Islet of Langerhans (tissue), 1 donor: Measurements from ENCODE around the gene CEACAM16.

Experiments
- FAIRE-seq: peaks from one replicate; lab custom pipeline; 2011; peaks lifted over from hg19 to GRCh38; lab: Jason Lieb, UNC

CEACAM16 gene

DNA sequence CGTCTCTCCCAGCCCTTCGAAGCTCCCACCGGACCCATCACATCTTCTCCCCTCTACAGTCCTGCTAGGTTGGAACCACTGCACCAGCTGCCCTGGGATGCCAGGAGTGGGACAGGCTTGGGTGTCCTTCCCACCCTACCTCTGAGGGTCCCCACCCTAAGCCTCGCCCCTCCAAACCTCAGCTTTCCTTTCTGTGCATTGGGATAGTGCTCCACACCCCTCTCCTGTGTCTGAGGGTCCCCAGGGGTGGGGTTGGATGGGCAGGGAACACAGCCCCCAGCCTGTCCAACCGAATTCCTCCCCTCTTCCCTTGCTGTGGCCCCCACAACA is 47.6 kb downstream of the CEACAM16 start:
- no peak for FAIRE-seq

DNA sequence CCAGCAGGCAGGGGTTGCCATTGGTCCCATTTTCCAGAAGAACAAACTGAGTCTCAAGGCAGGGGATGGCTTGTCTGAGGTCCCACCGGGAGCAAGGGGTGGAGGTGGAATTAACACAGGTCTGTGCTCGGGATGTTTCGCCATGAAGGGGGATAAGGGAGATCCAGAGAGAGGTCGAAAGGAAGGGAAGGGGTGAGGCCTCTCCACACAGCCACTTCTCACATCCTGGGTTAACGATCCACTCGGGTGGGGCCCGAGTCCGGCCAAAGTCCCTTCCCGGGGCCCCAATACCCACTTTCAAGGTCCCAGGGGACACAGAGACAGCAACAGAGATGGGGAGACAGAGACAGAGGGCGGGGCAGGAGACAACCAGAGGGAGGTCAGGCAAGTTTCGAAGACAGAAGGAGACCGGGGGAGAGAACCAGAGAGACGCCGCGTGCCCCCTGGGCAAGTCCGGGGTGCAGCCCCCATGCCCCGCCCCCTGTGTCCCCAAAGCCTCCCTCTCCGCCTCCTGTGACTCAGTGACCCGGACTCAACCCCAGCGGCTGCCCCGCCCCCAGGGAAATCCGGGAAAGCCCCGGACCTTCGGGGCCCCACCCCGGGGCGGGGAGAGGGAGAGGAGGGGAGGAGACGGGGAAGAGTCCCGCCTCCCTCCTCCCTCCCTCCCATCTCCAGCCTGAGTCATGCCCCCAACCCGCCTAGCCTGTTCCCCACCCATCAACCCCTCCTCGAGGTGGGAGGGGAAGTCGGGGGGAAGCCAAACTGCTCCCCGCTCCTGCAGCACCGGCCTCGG is 48.2 kb downstream of the CEACAM16 start:
- FAIRE-seq, result no peak

DNA sequence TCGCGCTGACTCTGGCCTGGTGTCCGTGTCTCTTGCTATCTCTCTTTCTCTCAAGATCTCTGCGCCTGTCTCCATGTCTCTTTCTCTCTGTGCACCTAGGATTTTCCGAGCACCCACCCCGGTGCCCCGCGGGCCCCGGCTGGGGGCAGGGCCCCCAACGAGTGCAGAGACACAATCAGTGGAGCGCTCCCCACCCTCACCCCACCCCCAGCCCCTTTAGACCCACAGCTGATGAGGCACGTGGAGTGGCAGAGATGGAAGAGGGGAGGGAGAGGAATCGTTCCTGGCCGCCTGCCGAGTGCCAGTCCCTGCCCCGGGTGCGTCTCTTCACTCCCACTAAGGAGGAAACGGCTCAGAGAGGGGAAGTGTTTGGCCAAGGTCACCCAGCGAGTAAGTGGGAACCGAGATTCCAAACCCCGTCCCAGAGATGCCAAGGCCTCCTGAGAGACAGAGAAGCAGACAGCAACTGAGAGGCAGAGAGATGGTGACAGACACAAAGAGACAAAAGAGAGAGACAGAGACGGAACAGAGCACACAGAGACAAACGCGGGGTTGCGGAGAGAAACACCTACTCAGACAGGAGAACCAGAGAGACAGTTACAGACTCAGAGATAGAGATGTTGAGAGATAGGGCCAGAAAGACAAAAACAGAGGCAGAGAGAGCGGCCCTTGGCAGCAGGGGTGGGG is 48.9 kb downstream of the CEACAM16 start:
- no peak for FAIRE-seq

DNA sequence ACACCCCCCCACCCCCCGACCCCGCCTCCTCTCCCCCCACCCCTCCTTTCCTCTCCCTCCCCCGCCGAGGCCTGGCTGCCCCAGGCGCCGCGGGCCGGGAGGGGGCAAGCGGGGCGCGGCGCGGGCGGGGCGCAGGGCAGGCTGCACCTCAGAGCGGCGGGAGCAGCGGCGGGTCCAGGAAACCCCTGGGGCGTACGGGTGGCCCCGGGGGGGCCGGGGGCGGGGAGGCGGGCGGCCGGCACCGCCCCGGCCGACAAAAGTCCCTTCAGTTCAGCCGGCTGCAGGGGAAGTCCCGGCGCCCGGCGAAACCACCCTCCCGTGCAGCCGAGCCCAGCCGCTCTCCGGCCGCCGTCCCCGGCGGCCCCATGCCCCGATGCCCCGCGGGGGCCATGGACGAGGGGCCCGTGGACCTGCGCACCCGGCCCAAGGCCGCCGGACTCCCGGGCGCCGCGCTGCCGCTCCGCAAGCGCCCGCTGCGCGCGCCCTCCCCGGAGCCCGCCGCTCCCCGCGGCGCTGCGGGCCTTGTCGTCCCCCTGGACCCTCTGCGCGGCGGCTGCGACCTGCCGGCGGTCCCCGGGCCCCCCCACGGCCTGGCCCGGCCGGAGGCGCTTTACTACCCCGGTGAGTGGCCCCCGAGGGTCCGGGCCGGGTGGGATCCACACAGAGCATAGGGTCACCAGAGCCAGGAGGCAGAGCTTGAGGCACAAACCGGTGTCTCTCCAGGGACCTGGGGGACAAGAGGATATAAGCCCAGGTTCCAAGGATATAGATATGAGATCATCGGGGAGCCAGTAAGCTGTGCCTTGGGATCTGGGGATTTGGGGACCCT is 49.7 kb downstream of the CEACAM16 start, which contains the start of gene BCL3:
TSS of gene BCL3 (plus strand) at position 283 of the 829 bp plus-strand sequence. CDS start at position 366, 83 bp downstream.
- no peak for FAIRE-seq

DNA sequence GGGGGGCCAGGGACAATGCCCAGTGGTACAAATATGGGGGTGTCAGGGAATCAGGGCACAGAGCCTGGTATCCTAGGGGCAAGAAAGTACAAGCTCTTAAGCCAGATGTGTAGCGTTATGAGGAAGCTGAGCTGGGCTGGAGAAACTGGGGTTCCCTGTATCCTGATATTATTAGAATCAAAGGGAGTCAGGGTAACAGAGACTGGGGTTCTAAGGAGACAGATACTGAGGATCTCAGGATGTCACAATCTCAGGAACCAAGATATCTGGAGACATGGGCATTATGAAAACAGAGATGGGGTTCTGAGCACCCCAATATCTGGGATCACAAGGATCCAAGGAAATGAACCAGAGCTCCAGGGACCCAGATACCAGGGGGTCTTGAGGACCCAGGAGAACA is 50.3 kb downstream of the CEACAM16 start:
- no peak for FAIRE-seq

DNA sequence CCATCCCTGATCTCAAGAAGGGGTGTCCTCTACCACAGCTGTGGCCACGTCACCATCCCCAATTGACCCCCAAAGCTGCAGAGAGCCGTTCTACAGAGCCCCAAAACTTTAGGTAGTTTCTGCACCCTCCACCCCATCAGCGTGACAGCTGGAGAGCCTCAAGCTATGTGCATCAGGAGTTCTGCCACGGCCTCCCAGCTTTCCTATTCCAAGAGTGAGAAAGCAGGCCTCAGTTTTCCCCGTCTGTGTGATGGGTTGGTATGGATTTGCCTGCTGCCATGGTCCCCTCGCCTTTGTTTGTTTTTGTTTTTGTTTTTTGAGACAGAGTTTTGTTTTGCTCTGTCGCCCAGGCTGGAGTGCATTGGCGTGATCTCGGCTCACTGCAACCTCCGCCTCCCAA is 51.0 kb downstream of the CEACAM16 start:
- FAIRE-seq, result no peak

DNA sequence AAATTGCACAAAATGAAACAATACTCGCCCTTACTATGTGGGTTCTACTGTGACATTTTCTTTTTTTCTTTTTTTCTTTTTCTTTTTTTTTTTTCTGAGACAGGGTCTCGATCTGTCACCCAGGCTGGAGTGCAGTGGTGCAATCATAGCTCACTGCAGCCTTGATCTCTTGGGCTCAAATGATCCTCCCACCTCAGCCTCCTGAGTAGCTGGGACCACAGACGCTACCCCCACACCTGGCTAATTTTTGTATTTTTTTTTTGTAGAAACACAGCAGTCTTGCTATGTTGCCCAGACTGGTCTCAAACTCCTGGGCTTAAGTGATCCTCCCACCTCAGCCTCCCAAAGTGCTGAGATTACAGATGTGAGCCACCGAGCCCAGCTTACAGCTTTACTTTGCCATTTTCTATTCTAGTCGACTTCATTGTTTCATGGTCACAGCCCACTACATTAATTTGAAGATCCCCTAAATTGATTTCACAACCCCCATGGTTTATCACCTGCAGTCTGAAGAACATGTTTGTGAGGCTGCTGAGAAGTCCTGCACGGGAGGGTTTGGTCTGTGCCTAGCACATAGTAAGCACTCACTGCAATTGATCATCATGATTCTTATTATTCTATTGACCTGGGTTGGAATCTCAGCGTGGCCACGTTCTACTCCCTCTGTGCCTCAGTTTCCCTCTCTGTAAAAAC is 53.3 kb downstream of the CEACAM16 start:
- no peak for FAIRE-seq

DNA sequence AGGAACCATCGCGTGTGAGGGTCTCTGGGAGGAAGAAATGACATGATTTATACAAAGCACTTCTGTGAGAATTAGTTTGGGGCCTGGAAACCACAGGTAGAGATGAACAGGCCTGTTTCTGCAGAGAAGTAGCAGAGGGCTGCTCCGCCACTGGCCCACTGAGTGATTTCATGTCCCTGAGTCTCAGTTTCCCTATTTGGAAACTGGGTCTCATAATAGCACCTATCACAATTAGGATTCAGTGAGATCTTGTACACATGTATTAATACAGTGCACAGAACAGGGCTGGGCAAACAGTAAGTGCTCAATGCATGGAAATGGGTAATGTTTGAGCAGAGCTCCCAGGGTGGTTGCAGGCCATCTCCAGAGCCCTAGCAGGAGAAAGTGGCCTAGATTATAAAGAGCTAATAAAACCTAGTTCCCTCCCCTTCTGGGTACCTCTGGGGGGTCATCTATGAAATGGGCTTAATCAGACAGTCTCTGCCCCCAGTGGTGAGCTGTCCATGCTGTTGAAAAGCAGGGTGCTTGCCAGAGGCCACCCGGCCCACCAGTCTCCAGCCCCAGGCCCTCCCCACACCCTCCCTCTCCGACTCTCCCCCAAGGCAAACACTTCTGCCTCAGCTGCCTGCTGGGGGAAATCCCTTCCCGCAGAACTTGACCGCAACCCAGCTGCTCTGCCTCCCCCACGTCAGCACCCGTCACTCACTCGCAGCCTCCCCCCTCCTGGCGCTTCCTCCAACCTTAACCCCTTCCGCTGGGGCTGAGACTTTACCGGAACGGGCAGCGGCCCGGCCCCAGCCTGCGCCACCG is 54.1 kb downstream of the CEACAM16 start:
- FAIRE-seq, result peak; percentile 33

DNA sequence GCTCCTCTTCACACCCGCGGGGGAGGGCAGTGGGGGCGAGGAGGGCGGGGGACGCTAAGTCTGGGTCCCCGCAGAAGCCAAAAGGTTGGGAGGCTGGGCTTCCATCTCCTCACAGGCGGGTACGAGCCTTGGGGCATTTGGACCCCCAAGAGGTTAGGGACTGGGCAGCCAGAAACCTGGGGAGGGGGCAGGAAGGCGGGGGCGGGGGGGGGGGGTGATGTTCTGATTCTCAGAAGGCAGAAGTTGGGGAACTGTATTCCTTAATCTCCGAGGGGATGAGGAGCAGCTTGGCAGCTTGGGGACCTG is 54.6 kb downstream of the CEACAM16 start:
- no peak for FAIRE-seq

DNA sequence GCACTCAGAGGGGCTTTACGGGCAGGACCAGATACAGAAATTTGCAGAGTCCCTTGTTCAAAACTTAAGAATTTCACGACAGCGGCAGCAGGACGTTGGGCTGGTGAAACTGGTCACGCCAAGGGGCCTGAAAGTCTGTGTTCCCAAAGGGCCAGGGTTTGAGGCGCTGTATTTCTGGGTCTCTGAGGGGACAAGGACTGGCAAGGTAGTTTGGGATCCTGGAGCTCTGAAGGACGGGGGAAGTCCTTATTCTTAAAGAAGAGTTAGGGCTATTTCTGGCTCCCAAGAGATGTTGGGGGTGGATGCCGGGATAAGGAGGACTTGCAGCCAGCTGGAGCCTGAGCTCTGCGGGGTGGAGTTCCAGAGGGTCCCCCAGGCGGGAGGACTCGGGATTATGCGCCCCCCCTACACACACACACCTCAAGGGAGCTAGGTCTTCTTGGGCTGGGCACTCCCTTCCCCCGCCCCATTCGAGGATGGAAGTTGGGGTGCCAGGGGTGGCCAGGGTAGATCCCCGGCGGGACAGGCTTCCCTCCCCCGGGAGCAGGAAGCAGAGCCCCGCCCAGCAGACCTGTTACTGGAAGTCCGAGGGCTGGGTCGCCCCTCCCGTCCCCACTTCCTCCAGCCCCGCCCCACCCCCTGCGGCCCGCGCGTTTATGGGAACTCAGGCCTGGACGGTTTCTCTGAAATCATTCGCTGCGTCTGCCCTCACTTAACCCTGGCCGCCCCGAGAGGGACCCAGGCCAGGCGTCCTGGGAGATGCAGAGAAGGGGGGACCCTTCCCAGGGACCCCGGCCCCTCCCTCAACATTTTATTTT is 55.2 kb downstream of the CEACAM16 start:
- FAIRE-seq, result no peak

DNA sequence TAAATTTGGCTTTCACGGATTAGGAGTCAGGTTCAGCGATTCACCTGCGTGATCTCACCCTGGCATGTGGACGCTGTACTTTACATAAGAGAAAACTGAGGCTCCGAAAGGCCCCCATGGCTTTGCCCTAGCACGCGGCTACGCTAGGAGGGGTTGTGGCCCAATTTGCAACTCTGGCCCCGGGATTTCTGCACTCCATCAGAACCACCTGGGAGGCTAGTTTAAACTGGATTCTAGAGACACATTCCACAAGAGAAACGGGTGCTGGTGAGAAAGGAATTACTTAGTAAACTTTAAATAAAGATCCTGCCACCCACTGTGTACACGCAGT is 55.8 kb downstream of the CEACAM16 start:
- no peak for FAIRE-seq

DNA sequence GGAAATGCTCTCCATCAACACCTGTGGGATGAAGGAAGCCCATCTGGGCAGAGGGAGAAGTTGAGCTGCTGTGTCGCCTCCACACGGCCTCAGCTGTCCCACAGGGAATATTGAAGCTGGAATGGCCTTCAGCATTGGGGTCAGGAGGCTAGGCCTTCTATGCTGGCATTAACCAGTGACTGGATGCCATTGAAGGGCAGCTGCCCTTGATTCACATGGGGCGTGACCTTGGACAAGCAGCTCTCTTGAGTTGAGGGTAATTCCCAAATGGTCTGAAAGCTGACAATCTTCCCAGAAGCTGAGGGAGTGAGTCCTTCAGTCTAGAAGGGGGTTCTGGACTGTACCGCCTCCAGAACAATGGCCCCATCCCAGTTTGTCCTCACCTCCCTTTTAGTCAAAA is 56.3 kb downstream of the CEACAM16 start:
- no peak for FAIRE-seq

DNA sequence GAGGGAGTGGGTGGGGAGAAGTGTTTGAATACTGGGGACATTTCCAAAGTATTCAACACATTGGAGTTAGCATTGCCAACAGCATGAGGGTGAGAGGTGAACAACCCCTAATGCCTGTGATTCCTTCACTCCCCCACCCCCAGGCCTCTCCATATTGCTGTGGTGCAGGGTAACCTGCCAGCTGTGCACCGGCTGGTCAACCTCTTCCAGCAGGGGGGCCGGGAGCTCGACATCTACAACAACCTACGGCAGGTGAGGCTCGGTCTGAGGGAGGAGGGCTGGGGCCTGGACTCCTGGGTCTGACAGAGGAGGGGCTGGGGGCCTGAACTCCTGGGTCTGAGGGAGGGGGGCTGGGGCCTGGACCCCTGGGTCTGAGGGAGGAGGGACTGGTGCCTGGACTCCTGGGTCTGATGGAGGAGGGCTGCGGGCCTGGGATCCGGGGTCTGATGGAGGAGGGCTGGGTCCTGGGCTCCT is 57.2 kb downstream of the CEACAM16 start:
- no peak for FAIRE-seq

DNA sequence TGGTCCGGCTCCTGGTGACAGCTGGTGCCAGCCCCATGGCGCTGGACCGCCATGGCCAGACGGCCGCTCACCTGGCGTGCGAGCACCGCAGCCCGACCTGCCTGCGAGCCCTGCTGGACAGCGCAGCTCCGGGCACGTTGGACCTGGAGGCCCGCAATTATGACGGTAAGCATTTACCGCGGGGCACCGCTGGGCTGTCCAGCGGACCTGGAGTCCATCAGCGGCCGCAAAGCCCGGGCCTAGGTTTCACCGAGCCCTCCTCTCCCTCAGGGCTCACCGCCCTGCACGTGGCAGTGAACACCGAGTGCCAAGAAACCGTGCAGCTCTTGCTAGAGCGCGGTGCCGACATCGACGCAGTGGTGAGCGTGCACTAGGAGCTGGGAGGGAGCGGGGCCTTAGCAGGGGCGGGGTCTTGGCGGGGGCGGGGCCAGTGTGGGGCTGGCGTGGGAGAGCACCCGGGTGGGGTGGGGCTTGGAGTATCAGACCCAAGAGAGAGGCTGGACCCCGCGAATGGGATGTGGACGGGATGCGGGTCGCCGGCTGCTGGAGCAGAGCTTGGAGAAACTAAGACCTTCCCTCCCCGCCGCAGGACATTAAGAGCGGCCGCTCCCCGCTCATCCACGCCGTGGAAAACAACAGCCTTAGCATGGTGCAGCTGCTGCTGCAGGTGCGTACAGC is 58.2 kb downstream of the CEACAM16 start:
- no peak for FAIRE-seq

DNA sequence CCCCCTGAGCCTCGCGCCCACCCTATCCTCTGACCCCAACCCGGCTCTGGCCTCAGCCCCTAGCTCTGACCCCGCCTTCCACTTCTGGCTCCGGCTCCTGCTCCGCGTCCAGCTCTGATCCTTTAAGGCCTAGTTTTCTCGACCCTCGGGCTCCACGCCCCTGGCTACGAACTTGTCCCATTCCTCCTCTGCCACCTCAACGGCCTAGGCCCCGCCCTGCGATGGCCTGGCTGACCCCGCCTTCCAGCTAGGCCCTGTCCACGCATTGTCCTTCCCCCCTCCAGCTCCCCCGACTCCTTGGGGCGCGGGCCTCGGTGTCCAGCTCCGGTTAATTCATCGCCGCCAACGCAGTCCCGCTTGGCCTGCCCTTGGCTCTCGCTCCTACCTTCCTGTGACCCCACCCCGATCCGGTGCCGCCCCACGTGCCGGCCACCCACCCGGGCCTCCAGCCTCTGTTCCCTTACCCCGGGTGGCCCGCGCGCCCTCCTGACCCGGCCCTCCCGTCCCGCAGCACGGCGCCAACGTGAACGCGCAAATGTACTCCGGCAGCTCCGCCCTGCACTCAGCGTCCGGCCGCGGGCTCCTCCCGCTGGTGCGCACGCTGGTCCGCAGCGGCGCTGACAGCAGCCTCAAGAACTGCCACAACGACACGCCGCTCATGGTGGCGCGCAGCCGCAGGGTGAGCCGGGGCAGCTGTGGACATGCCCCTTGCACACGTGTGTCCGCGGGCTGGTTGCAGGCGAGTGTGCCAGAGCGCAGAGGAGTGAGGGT is 59.0 kb downstream of the CEACAM16 start:
- FAIRE-seq, result no peak

DNA sequence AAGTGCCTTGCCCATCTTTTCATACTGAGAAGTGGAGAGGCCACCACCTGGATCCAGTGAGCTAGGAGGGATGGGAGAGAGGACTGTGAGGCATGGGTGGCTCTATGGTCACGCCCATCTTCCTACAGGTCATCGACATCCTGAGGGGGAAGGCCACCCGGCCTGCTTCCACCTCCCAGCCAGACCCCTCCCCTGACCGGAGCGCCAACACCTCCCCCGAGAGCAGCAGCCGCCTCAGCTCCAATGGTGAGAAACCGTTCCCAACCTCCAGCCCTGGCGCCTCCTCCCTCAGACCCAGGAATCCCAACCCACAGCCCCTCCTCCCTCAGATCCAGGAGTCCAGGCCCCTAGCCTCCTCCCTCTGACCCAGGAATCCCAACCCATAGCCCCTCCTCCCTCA is 59.6 kb downstream of the CEACAM16 start:
- FAIRE-seq, result no peak

DNA sequence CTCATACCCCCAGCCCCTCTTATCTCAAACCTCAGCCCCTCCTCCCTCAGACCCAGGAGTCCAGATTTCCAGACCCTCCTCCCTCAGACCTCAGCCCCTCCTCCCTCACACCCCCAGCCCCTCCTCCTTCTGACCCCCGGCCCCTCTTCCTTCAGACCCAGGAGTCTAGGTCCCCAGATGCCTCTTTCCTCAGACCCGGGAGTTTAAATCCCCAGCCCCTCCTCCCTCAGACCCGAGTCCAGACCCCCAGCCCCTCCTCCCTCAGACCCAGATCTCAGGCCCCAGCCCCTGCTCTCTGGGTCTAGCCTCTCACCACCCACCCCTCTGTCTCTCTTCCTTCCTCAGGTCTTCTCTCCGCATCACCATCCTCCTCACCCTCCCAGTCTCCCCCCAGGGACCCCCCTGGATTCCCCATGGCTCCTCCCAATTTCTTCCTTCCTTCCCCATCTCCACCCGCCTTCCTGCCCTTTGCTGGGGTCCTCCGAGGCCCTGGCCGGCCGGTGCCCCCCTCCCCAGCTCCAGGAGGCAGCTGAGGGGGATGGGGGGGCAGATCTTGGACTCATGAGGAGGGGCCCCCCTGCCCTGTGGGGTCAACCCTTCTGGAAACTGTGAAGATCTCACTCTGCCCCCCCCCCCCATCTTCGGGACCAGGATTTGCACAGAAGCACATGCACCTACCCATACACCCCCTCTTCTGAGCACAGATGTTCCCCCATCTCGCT is 60.3 kb downstream of the CEACAM16 start:
- no peak for FAIRE-seq
